ENCODE measurements around the gene PALLD. TPM values are rescaled to one million over a fixed set of nuclear protein-coding genes. Genes with fewer than 3 reads are reported as not detected.

Gene PALLD
- total RNA-seq, 1 experiment from 2014 or later: 18.3 TPM

GRCh38 chr4:168773388-168774195, 276.7 kb downstream of the PALLD start:
- Histone ChIP-seq H3K27me3 (ENCODE audit: insufficient read depth, low read length) (no peaks in the 10 kb centered on the region), H3K4me1 (ENCODE audit: insufficient read depth, low read length) (no peaks in the 10 kb centered on the region), H3K9ac (ENCODE audit: extremely low read depth, insufficient read length, low read length) (no peak overlapping the region), H4K91ac (ENCODE audit: insufficient read length, low read depth, low read length) (no peak overlapping the region), H3T11ph (ENCODE audit: low read length) (no peak overlapping the region), H3K18ac (ENCODE audit: insufficient read length, low read depth, low read length) (no peak overlapping the region), H4K8ac (replicated peaks; ENCODE audit: insufficient read length, low read depth, low read length) (no peak overlapping the region), H3K56ac (ENCODE audit: insufficient read length, low read depth, low read length) (no peak overlapping the region), H2BK120ac (ENCODE audit: low read depth, low read length, poor library complexity, severe bottlenecking) (no peak overlapping the region), H2BK5ac (ENCODE audit: insufficient read length, low read length) (no peak overlapping the region), H3K4ac (ENCODE audit: low read depth, low read length) (no peak overlapping the region), H2BK15ac (ENCODE audit: low read depth, low read length) (no peak overlapping the region), H3K23me2 (ENCODE audit: insufficient read length, low read depth, low read length, poor library complexity, severe bottlenecking) (no peaks in the 10 kb centered on the region), H3K79me2 (ENCODE audit: insufficient read depth, low read length) (no peaks in the 10 kb centered on the region), H3K23ac (ENCODE audit: insufficient read length, low read depth, low read length) (no peak overlapping the region), H4K20me1 (ENCODE audit: control insufficient read depth, insufficient read depth, insufficient read length) (no peaks in the 10 kb centered on the region), H3K9me3 (ENCODE audit: control insufficient read depth, low read depth, low read length) (no peaks in the 10 kb centered on the region), H2BK12ac (ENCODE audit: insufficient read length, low read depth, low read length) (no peak overlapping the region), H4K5ac (ENCODE audit: insufficient read length, low read depth, low read length) (no peak overlapping the region), H2AFZ (ENCODE audit: low read length) (no peak overlapping the region), H3K4me2 (ENCODE audit: insufficient read depth, insufficient read length, low read length) (no peak overlapping the region), H2BK20ac (ENCODE audit: low read depth, low read length, poor library complexity, severe bottlenecking) (no peak overlapping the region), H3K27ac (ENCODE audit: insufficient read length, low read depth, low read length) (no peak overlapping the region), H2AK5ac (ENCODE audit: insufficient read length, low read length) (no peak overlapping the region), H3K14ac (ENCODE audit: insufficient read depth, low read length) (no peak overlapping the region), H3K79me1 (ENCODE audit: insufficient read depth, low read depth, low read length, poor library complexity, severe bottlenecking) (no peaks in the 10 kb centered on the region)
- Mint-ChIP-seq H3K9me3 (peaks cover 10 to 14% of the 10 kb centered on the region in 2 experiments; a peak in 4 of 5 replicates), H3K4me3 (no peak overlapping the region), H3K4me1 (peaks cover 0 to 5% of the 10 kb centered on the region in 2 experiments; a peak in 1 of 4 replicates), H3K27me3 (ENCODE audit: low read depth) (no peaks in the 10 kb centered on the region), H3K27ac (no peak overlapping the region), H3K36me3 (ENCODE audit: insufficient read depth in 1 of 3, low read depth in 3 of 3) (peaks cover 6 to 17% (median 6%) of the 10 kb centered on the region in 3 experiments; a peak in 6 of 7 replicates)
- TF ChIP-seq CTCF (conservative IDR thresholded peaks at IDR 0.05): no peak
- no peak for DNase-seq
- no CpG with 5 or more reads among the region's 12 CpGs for WGBS (ENCODE audit: extremely low coverage, insufficient read length, low lambda C conversion rate)

Data from H9 (cell line).